T-helper 9 cell (primary cell): ENCODE results near the gene CPE.
"Not testable (repeated sequence)": the region's sequence is repeated elsewhere in the genome, so short reads cannot be mapped to it uniquely, and the experiment has no call there.

Experiments
- DNase-seq: peaks from one replicate; pipeline ENCODE4 v3.0.0-alpha.2; 2020

Gene CPE

GRCh38 chr4:165470009-165470408, 91.2 kb downstream of the CPE start:
- no peak for DNase-seq

GRCh38 chr4:165472943-165473676, 94.3 kb downstream of the CPE start:
- no peak for DNase-seq

- no peak for DNase-seq
Measured at GRCh38 chr4:165474784-165475705, 96.2 kb downstream of the CPE start.

GRCh38 chr4:165475706-165476070, 96.9 kb downstream of the CPE start:
- no peak for DNase-seq

GRCh38 chr4:165476214-165477098, 97.6 kb downstream of the CPE start:
- DNase-seq: no peak

GRCh38 chr4:165477799-165478198, 99.0 kb downstream of the CPE start:
- DNase-seq: no peak

GRCh38 chr4:165478260-165478659, 99.5 kb downstream of the CPE start:
- no peak for DNase-seq

- no peak for DNase-seq
Measured at GRCh38 chr4:165481053-165481835, 102.4 kb downstream of the CPE start.

- no peak for DNase-seq
Measured at GRCh38 chr4:165489786-165490185, 111.0 kb downstream of the CPE start.

- not testable (repeated sequence) for DNase-seq
Measured at GRCh38 chr4:165492583-165492982, 113.8 kb downstream of the CPE start.

GRCh38 chr4:165493359-165493758, 114.6 kb downstream of the CPE start:
- peak; percentile 47 for DNase-seq

GRCh38 chr4:165502916-165503907, 124.4 kb downstream of the CPE start:
- no peak for DNase-seq

GRCh38 chr4:165504184-165504583, 125.4 kb downstream of the CPE start:
- DNase-seq: no peak

- no peak for DNase-seq
Measured at GRCh38 chr4:165505958-165506837, 127.4 kb downstream of the CPE start.

- no peak for DNase-seq
Measured at GRCh38 chr4:165506849-165507248, 128.0 kb downstream of the CPE start.

- DNase-seq: no peak
Measured at GRCh38 chr4:165507381-165507780, 128.6 kb downstream of the CPE start.

GRCh38 chr4:165508372-165509120, 129.7 kb downstream of the CPE start:
- DNase-seq: no peak

- DNase-seq: no peak
Measured at GRCh38 chr4:165512424-165512823, 133.6 kb downstream of the CPE start.

GRCh38 chr4:165514739-165515138, 135.9 kb downstream of the CPE start:
- DNase-seq: no peak
